ENCODE measurements around the gene TGFBRAP1. TPM values are rescaled to one million over a fixed set of nuclear protein-coding genes. Genes with fewer than 3 reads are reported as not detected.

TGFBRAP1 gene
- total RNA-seq, 1 donor: 17.7 TPM

DNA sequence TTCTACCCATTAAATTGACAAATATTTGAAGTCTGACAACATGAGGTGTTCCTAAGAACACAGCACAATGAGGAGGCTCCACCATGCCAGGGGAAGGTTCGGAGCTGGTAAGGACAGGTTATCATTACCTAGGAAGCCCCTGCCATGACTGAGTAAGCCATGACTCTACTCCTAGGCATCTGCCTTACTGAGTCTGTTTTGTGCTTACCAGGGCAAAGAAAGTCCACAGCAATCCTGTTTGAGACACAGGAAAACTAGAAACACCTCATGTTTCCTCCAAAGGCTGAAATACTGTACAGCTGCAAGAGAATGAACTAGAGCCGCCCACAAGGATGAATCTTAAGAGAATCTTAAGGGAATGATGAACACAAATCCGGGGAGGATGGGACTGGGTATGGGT, 11.6 kb downstream of the TGFBRAP1 start:
- H3K4me3 ChIP-seq (ENCODE audit: low read depth, low read length): no peak overlapping the region

DNA sequence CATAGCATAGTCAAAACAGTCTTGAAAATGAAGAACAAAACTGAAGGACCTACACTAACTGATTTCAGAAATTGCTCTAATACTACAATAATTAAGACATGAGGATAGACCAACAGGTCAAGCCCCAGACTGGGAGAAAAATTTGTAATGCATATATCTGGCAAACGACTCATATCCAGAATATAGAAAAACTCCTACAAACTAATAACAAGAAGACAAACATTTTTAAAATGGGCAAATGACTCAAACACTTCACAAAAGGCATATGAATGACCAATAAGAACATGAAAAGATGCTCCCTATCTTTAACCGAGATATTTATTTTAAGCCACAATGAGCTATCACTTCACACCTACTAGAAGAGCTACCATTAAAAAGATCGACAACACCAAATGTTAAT, 14.2 kb downstream of the TGFBRAP1 start:
- no peak overlapping the region for H3K4me3 ChIP-seq (ENCODE audit: low read depth, low read length)
- no peak for DNase-seq (ENCODE audit: low read depth)
- TF ChIP-seq, protein P1, sequence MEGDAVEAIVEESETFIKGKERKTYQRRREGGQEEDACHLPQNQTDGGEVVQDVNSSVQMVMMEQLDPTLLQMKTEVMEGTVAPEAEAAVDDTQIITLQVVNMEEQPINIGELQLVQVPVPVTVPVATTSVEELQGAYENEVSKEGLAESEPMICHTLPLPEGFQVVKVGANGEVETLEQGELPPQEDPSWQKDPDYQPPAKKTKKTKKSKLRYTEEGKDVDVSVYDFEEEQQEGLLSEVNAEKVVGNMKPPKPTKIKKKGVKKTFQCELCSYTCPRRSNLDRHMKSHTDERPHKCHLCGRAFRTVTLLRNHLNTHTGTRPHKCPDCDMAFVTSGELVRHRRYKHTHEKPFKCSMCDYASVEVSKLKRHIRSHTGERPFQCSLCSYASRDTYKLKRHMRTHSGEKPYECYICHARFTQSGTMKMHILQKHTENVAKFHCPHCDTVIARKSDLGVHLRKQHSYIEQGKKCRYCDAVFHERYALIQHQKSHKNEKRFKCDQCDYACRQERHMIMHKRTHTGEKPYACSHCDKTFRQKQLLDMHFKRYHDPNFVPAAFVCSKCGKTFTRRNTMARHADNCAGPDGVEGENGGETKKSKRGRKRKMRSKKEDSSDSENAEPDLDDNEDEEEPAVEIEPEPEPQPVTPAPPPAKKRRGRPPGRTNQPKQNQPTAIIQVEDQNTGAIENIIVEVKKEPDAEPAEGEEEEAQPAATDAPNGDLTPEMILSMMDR (IDR thresholded peaks at IDR 0.05; ENCODE audit: insufficient read depth, low read length): no peak

More for the DNA sequence above, 11.6 kb downstream of the TGFBRAP1 start:
- DNase-seq (ENCODE audit: low read depth): no peak
- TF ChIP-seq, protein P1 (IDR thresholded peaks at IDR 0.05; ENCODE audit: insufficient read depth, low read length): no peak

GRCh38 chr2:105313877-105314276, 15.7 kb downstream of the TGFBRAP1 start:
- no peak for DNase-seq (ENCODE audit: low read depth)
- H3K4me3 ChIP-seq (ENCODE audit: low read depth, low read length): no peak overlapping the region
- TF ChIP-seq, protein P1 (IDR thresholded peaks at IDR 0.05; ENCODE audit: insufficient read depth, low read length): no peak

DNA sequence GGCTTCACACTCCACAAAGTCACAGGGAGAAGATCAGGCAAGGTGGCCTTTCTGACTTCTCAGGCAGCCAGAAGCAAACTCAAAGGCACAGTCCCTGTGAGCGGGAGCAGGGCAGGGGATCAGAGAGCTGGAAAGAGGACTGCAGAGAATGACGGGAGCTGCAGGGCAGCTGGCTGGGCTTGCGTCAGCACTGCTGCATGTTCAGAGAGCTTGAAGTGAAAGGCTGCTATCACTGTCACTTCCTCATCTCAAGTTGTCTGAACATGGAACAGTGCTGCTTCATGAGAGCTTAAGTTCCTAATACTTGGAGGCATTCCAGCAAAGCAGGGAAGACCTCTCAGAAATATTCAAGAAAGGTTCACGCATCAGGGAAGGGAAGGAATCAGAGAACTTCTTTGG, 20.4 kb downstream of the TGFBRAP1 start:
- H3K4me3 ChIP-seq (ENCODE audit: low read depth, low read length): no peak overlapping the region
- DNase-seq (ENCODE audit: low read depth): no peak
- TF ChIP-seq, protein P1 (IDR thresholded peaks at IDR 0.05; ENCODE audit: insufficient read depth, low read length): no peak

- H3K4me3 ChIP-seq (ENCODE audit: low read depth, low read length): no peak overlapping the region
- DNase-seq (ENCODE audit: low read depth): no peak
- TF ChIP-seq, protein P1 (IDR thresholded peaks at IDR 0.05; ENCODE audit: insufficient read depth, low read length): no peak
These were observed 21.0 kb downstream of the TGFBRAP1 start for GRCh38 chr2:105308382-105309146.

DNA sequence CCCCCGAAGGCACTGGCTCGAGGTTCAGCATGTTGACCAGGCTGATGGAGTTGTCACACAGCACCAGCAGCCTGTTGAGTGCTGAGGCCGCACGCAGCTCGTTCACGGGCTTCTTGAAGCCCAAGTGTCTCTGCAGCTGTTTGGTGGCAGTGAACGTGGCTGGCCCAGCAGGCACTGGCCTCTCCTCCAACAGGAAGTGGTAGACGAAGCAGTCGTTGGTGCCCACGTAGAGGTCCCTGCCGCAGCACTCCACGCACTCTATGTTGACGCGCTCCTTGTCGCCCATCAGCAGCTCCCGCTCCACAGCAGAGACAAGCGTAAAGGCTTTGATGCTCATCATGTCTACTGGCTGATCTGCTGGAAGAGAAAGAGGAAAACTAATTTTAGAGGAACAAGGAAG, 21.6 kb downstream of the TGFBRAP1 start:
- no peak for DNase-seq (ENCODE audit: low read depth)
- no peak overlapping the region for H3K4me3 ChIP-seq (ENCODE audit: low read depth, low read length)
- TF ChIP-seq, protein P1 (IDR thresholded peaks at IDR 0.05; ENCODE audit: insufficient read depth, low read length): no peak

DNA sequence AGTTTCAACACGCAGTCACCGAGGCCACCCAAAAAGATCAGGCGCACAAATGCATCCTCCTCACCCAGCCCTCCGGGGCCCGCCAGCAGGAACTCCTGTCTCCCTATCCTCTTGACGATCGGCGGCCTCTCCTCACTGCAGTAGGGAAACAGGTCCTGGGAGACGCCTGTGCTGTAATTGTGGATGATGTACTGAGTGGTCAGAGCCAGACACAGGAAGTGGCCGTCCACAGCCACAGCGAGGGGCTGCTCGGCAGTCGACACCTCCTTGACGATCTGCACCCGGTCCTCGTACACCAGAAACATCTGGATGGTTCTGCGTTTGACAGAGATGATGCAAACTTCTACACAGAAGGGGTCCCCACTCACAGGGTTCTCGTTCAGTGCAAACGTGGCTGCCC, 22.0 kb downstream of the TGFBRAP1 start:
- DNase-seq (ENCODE audit: low read depth): no peak
- no peak overlapping the region for H3K4me3 ChIP-seq (ENCODE audit: low read depth, low read length)
- TF ChIP-seq, protein P1 (IDR thresholded peaks at IDR 0.05; ENCODE audit: insufficient read depth, low read length): no peak

Measured in fibroblast of the aortic adventitia (primary cell).